K562 (cell line): ENCODE results near the gene DOLPP1. TPM values are rescaled to one million over a fixed set of nuclear protein-coding genes. Genes with fewer than 3 reads are reported as not detected.
A peak's percentile ranks its signal among the peaks of the same experiment; 100 is the strongest.

Experiments used
- ATAC-seq: fragments of 200-7000 bp; cut with Tn5 transposase; 3 replicates; pipeline ENCODE4 v1.9.1; 2020; ENCODE audit warnings: moderate library complexity
- BruUV-seq: library from RNA; stranded (reverse); fragments of 400-500 nt; replicated peaks from 2 replicates; lab custom pipeline; 2021; lab: Mats Ljungman, UMichigan
- CTCF ChIA-PET: fragments of 300-600 bp; formaldehyde crosslinking; extraction: SDS; loops from one replicate; lab custom pipeline; 2021; ENCODE audit warnings: low intra/inter-chr PET ratio; lab: Yijun Ruan, JAX
- POLR2A ChIA-PET: fragments of 300-600, 350-650 bp; sonication (Branson Sonifier 250); formaldehyde crosslinking; extraction: SDS; loops from one replicate; lab custom pipeline; 2021; ENCODE audit warnings: antibody characterized with exemption, inconsistent platforms; lab: Yijun Ruan, JAX
- DNase-seq, 4 experiments: peaks; one replicate each; pipeline versions ENCODE4 v3.0.0 to v3.0.0-alpha.2; 2011 to 2018; ENCODE audit warnings: low spot score in 3 of 4, mixed read lengths in 3 of 4; ENCODE audit errors: extremely low read depth in 1 of 4
- FAIRE-seq: peaks from 2 replicates; lab custom pipeline; 2011; peaks lifted over from hg19 to GRCh38; lab: Jason Lieb, UNC
- H2AFZ ChIP-seq: 2 replicates; pipeline ENCODE4 v1.6.0; 2011; ENCODE audit warnings: low read depth, low read length, control low read depth, inconsistent platforms
- H3K27ac ChIP-seq: fragments of 200-600 bp; 3 replicates; pipeline ENCODE4 v1.8.0; 2011; ENCODE audit warnings: low read depth, mild to moderate bottlenecking, control low read depth, inconsistent platforms, low read length, moderate library complexity, mixed read lengths; ENCODE audit errors: extremely low read depth
- H3K27me3 ChIP-seq, 2 experiments: fragments of 300-600 bp in 1 of 2; 2 replicates in 1 of 2; 3 replicates in 1 of 2; pipeline versions ENCODE4 v1.6.0 to v1.8.0; 2011; ENCODE audit warnings: inconsistent platforms in 2 of 2, low read length in 2 of 2, mild to moderate bottlenecking in 1 of 2, mixed read lengths in 1 of 2, moderate library complexity in 1 of 2; ENCODE audit not compliant: control insufficient read depth in 2 of 2, insufficient read depth in 2 of 2
- H3K36me3 ChIP-seq: fragments of 300-600 bp; 3 replicates; pipeline ENCODE4 v1.8.0; 2011; ENCODE audit warnings: mild to moderate bottlenecking, low read length, inconsistent platforms; ENCODE audit not compliant: control insufficient read depth, insufficient read depth
- H3K4me1 ChIP-seq, 2 experiments: fragments of 200-600 bp in 1 of 2; replicated peaks in 1 of 2; 2 replicates in 1 of 2; 3 replicates in 1 of 2; pipeline versions ENCODE4 v1.5.1 to v1.8.0; 2011; ENCODE audit warnings: inconsistent platforms in 2 of 2, low read length in 2 of 2, mild to moderate bottlenecking in 1 of 2, mixed read lengths in 1 of 2, moderate library complexity in 1 of 2; ENCODE audit not compliant: control insufficient read depth in 2 of 2, insufficient read depth in 2 of 2
- H3K4me2 ChIP-seq: 2 replicates; pipeline ENCODE4 v1.6.1; 2011; ENCODE audit warnings: low read length, control low read depth, inconsistent platforms, mixed read lengths; ENCODE audit not compliant: insufficient read depth
- H3K4me3 ChIP-seq: fragments of 200-600 bp; sonication (generic), shearing (Covaris generic); 2 replicates; pipeline ENCODE4 v1.5.1; 2016; ENCODE audit warnings: control low read depth, inconsistent platforms
- H3K79me2 ChIP-seq: fragments of 200-600 bp; 3 replicates; pipeline ENCODE4 v1.8.0; 2011; ENCODE audit warnings: low read length, inconsistent platforms; ENCODE audit not compliant: control insufficient read depth, insufficient read depth
- H3K9ac ChIP-seq, 2 experiments: 2 replicates each; pipeline versions ENCODE4 v1.6.0 to v1.6.1; 2011; ENCODE audit warnings: low read depth in 2 of 2, low read length in 2 of 2, control low read depth in 1 of 2, inconsistent platforms in 1 of 2, mild to moderate bottlenecking in 1 of 2, mixed read lengths in 1 of 2; ENCODE audit not compliant: insufficient read depth in 1 of 2
- H3K9me1 ChIP-seq: one replicate; pipeline ENCODE4 v1.6.0; 2011; ENCODE audit warnings: inconsistent platforms, mild to moderate bottlenecking, low read length, moderate library complexity; ENCODE audit not compliant: control insufficient read depth, insufficient read depth
- H3K9me3 ChIP-seq: replicated peaks from 2 replicates; pipeline ENCODE4 v1.5.1; 2011; ENCODE audit warnings: low read depth, low read length, inconsistent platforms; ENCODE audit not compliant: control insufficient read depth, insufficient read depth
- H4K20me1 ChIP-seq: replicated peaks from 2 replicates; pipeline ENCODE4 v1.6.1; 2011; ENCODE audit warnings: low read length, inconsistent platforms, mixed read lengths; ENCODE audit not compliant: control insufficient read depth, insufficient read depth
- CBX1 ChIP-seq: sonication (generic); IDR thresholded peaks from 2 replicates; pipeline ENCODE4 v1.6.1; 2016; ENCODE audit warnings: antibody characterized with exemption, low read depth, mild to moderate bottlenecking
- HCFC1 ChIP-seq: IDR thresholded peaks from 2 replicates; pipeline ENCODE4 v1.6.1; 2012; ENCODE audit warnings: low read depth, low read length, improper control_type of control experiment
- KLF1 ChIP-seq: fragments of 450-650 bp; IDR thresholded peaks from 2 replicates; pipeline ENCODE4 v1.6.1; 2016; ENCODE audit warnings: missing genetic modification characterization, missing compliant biosample characterization
- MCM3 ChIP-seq: fragments of 450-650 bp; IDR thresholded peaks from 2 replicates; pipeline ENCODE4 v1.6.1; 2016
- PPARD ChIP-seq: fragments of 250-450 bp; sonication (Bioruptor Pico); IDR thresholded peaks from 2 replicates; pipeline ENCODE4 v1.8.0; 2022; ENCODE audit warnings: inconsistent platforms, mild to moderate bottlenecking, moderate library complexity
- SMAD2 ChIP-seq: fragments of 150-350 bp; IDR thresholded peaks from 2 replicates; pipeline ENCODE4 v1.6.1; 2014; ENCODE audit warnings: low read depth, mild to moderate bottlenecking, low read length
- SRSF3 ChIP-seq: fragments of 200-400 bp; formaldehyde crosslinking; IDR thresholded peaks from 2 replicates; pipeline ENCODE4 v1.6.1; 2016; ENCODE audit warnings: mild to moderate bottlenecking, low read length, moderate library complexity; ENCODE audit not compliant: insufficient read depth
- ZFP36 ChIP-seq: fragments of 150-350 bp; IDR thresholded peaks from 2 replicates; pipeline ENCODE4 v1.6.1; 2018; ENCODE audit warnings: low read length, low read depth; ENCODE audit not compliant: partially characterized antibody
- ZNF444 ChIP-seq: fragments of 250-450 bp; sonication (Bioruptor Pico); IDR thresholded peaks from 2 replicates; pipeline ENCODE4 v1.4.0; 2020; ENCODE audit warnings: mild to moderate bottlenecking, moderate library complexity
- WGBS: fragments of 100-300 bp; shearing (Covaris generic); methylation state at CpG from one replicate; pipeline ENCODE4 v1.1.6; 2016; ENCODE audit warnings: low coverage, mixed read lengths; ENCODE audit not compliant: insufficient coverage; ENCODE audit errors: missing lambda C conversion rate; 5-methylcytosine and 5-hydroxymethylcytosine counted together
- in situ Hi-C: fragments of 300-500 bp; cut with MboI; formaldehyde crosslinking; loops from 4 replicates; pipeline ENCODE4 v1.15.0; 2018; ENCODE audit warnings: inconsistent platforms, mixed read lengths
- intact Hi-C: fragments of 100-400 bp; cut with micrococcal nuclease; formaldehyde crosslinking; loops from 2 replicates; pipeline ENCODE4 v1.14.2; 2022
- polyA plus RNA-seq, 8 experiments: library from polyadenylated mRNA; depleted of rRNA in 4 of 8; stranded (reverse) in 5 of 8; unstranded in 3 of 8; fragments of >200 nt; fragmentation: Nextera tagmentation in 2 of 8; fragmentation: Illumina TruSeq in 1 of 8; extraction: Ambion mirVana in 2 of 8; extraction: Trizol in 1 of 8; gene quantifications; 2 replicates each; pipeline versions ENCODE4 v1.2.1 to v1.2.3, GENCODE V29; 2011 to 2014; ENCODE audit warnings: inconsistent platforms in 1 of 8, missing spikeins in 1 of 8
- total RNA-seq, 7 experiments: library from RNA; depleted of rRNA in 6 of 7; stranded (reverse); fragments of >200 nt in 6 of 7; fragmentation: Illumina TruSeq in 2 of 7; extraction: Trizol in 2 of 7; gene quantifications; 2 replicates each; pipeline versions ENCODE4 v1.2.1 to v1.2.3, GENCODE V29; 2011 to 2021; ENCODE audit warnings: low replicate concordance in 1 of 7
- TF ChIP-seq, protein P1 (sequence below): fragments of 450-650 bp; IDR thresholded peaks from 2 replicates; pipeline ENCODE4 v1.7.1; 2018; ENCODE audit warnings: mild to moderate bottlenecking, low read depth; ENCODE audit not compliant: partially characterized antibody

The DOLPP1 gene
- total and polyA plus RNA-seq, 9 of the 15 experiments (the other 6 are each of a cell fraction or from before 2014, with no cell fraction given) = 3.0 to 39.8 (median 30.5) TPM

GRCh38 chr9:129105857-129106694 lies 25.2 kb downstream of the DOLPP1 start:
- CTCF ChIA-PET = no interaction called here
- Histone ChIP-seq H3K27me3 (no peaks in the 10 kb centered on the region), H3K4me2 (no peak overlapping the region), H3K27ac (no peak overlapping the region), H4K20me1 (no peaks in the 10 kb centered on the region), H3K9me3 (no peaks in the 10 kb centered on the region), H3K36me3 (peaks cover 3% of the 10 kb centered on the region; the same call in 1 of the 3 replicates), H3K4me1 (peaks cover 15 to 50% of the 10 kb centered on the region in 2 experiments), H2AFZ (no peak overlapping the region), H3K79me2 (peaks cover 3% of the 10 kb centered on the region; the same call in 2 of the 3 replicates), H3K9me1 (peaks cover 3% of the 10 kb centered on the region), H3K9ac (no peak overlapping the region), H3K4me3 (no peak overlapping the region)
- POLR2A ChIA-PET = interaction anchor here (0.5 to 0.6 kb wide), 2 partner anchors 14 to 18 kb away, joined by 3 read pairs; no protein-coding TSS in a partner anchor
- 76% methylated on average over 14 of the region's 17 CpGs for WGBS
- BruUV-seq = no TSS peak
- FAIRE-seq (no peak), ATAC-seq (no peak), DNase-seq (no peak)
- intact Hi-C loops (no loop called here), in situ Hi-C loops (no loop called here)
- TF ChIP-seq ZFP36 = peak; percentile 60
- no peak for TF ChIP-seq MCM3

DNA sequence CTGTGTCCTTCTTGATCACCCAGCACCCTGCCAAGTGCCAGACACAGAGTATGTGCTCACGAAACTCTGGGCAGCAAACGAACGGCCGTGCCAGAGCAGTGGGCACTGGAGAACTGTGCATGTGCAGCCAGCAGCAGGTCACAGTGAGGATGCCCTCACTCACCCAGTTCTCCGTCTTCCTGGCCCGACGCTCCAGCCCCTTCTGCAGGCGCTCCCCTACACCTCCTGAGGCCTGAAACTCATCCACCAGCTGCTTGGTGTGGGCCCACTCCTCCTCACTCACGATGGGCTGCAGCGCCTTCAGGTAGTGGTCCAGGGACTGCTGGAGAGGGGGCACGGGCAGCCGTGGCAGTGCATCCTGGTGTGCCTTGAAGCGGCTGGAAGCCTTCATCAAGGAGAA lies 26.7 kb downstream of the DOLPP1 start:
- Histone ChIP-seq H3K4me1 (peaks cover 11 to 52% of the 10 kb centered on the region in 2 experiments), H3K27me3 (no peaks in the 10 kb centered on the region), H3K9ac (peak overlapping the region in 1 of 2 experiments; percentile 54; a peak in 1 of 4 replicates), H3K9me1 (peaks cover 3% of the 10 kb centered on the region), H3K9me3 (no peaks in the 10 kb centered on the region), H3K4me3 (no peak overlapping the region), H3K27ac (no peak overlapping the region), H3K4me2 (no peak overlapping the region), H3K79me2 (peaks cover 18% of the 10 kb centered on the region), H3K36me3 (peaks cover 3% of the 10 kb centered on the region; the same call in 1 of the 3 replicates), H2AFZ (no peak overlapping the region), H4K20me1 (no peaks in the 10 kb centered on the region)
- ChIA-PET CTCF (no interaction called here), POLR2A (no interaction called here)
- BruUV-seq = no TSS peak
- WGBS = 67% methylated on average over 13 of the region's 13 CpGs
- no peak for TF ChIP-seq PPARD
- no peak for TF ChIP-seq CBX1
- TF ChIP-seq, protein P1, sequence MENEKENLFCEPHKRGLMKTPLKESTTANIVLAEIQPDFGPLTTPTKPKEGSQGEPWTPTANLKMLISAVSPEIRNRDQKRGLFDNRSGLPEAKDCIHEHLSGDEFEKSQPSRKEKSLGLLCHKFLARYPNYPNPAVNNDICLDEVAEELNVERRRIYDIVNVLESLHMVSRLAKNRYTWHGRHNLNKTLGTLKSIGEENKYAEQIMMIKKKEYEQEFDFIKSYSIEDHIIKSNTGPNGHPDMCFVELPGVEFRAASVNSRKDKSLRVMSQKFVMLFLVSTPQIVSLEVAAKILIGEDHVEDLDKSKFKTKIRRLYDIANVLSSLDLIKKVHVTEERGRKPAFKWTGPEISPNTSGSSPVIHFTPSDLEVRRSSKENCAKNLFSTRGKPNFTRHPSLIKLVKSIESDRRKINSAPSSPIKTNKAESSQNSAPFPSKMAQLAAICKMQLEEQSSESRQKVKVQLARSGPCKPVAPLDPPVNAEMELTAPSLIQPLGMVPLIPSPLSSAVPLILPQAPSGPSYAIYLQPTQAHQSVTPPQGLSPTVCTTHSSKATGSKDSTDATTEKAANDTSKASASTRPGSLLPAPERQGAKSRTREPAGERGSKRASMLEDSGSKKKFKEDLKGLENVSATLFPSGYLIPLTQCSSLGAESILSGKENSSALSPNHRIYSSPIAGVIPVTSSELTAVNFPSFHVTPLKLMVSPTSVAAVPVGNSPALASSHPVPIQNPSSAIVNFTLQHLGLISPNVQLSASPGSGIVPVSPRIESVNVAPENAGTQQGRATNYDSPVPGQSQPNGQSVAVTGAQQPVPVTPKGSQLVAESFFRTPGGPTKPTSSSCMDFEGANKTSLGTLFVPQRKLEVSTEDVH = no peak
- TF ChIP-seq SRSF3 = no peak
- no peak for TF ChIP-seq KLF1 (tag)
- TF ChIP-seq SMAD2 = no peak
- no peak for TF ChIP-seq ZNF444 (CRISPR knock-in tag)
- TF ChIP-seq HCFC1 = no peak
- intact Hi-C loops = no loop called here
- in situ Hi-C loops = no loop called here
- ATAC-seq (no peak), DNase-seq (no peak), FAIRE-seq (no peak)
